Activated T-cell treated with anti-CD3 and anti-CD28 coated beads for 48 hours (primary cell): ENCODE measurements around the gene GMPR2.
"Not testable (repeated sequence)": the region's sequence is repeated elsewhere in the genome, so short reads cannot be mapped to it uniquely, and the experiment has no call there.

Experiments
- DNase-seq: peaks from one replicate; pipeline ENCODE4 v3.0.0-alpha.2; 2020; ENCODE audit warnings: low read depth

The GMPR2 gene

GRCh38 chr14:24202538-24202937, 30.2 kb upstream of the GMPR2 start:
- DNase-seq, result not testable (repeated sequence)

DNA sequence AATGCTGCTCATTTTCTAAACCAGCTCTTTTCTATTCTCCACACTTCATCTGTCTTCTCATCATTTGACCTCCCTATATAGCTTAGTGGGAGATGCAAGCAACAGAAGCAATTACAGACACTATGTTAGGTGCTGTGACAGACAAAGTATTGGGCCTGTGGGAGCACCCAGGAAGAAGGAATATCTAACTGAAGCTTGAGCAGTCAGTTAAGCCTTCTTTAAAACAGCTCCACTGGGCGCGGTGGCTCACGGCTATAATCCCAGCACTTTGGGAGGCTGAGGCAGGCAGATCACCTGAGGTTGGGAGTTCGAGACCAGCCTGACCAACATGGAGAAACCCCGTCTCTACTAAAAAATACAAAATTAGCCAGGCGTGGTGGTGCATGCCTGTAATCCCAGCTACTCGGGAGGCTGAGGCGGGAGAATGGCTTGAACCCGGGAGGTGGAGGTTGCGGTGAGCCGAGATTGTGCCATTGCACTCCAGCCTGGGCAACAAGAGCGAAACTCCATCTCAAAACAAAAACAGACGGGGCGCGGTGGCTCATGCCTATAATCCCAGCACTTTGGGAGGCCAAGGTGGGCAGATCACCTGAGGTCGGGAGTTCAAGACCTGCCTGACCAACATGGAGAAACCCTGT, 29.4 kb upstream of the GMPR2 start:
- not testable (repeated sequence) for DNase-seq

- no peak for DNase-seq
Observed at GRCh38 chr14:24204163-24205146, 28.3 kb upstream of the GMPR2 start.

GRCh38 chr14:24206260-24207103, 26.2 kb upstream of the GMPR2 start:
- DNase-seq, result no peak

GRCh38 chr14:24207104-24207551, 25.6 kb upstream of the GMPR2 start:
- DNase-seq, result no peak

GRCh38 chr14:24207625-24208024, 25.1 kb upstream of the GMPR2 start:
- DNase-seq, result no peak

DNA sequence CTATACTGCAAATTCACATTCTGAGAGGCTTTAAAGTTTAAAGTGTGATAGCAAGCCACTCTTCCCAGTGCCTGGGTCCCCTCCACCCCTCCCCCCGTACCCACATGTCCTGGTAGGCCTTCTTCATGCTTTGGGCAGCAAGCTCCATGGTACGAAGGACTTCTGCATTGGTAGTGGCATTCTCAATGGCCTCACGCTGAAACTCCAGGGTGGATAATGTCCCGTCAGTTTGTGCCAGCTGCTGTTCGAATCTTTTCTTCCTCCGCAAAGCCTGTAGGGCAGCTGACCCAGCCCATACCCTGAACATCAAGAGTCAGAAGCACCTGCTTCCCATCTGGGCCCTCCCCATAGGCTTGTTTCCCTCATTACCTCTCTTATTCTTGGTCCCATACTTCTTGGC, 21.4 kb upstream of the GMPR2 start:
- no peak for DNase-seq

DNA sequence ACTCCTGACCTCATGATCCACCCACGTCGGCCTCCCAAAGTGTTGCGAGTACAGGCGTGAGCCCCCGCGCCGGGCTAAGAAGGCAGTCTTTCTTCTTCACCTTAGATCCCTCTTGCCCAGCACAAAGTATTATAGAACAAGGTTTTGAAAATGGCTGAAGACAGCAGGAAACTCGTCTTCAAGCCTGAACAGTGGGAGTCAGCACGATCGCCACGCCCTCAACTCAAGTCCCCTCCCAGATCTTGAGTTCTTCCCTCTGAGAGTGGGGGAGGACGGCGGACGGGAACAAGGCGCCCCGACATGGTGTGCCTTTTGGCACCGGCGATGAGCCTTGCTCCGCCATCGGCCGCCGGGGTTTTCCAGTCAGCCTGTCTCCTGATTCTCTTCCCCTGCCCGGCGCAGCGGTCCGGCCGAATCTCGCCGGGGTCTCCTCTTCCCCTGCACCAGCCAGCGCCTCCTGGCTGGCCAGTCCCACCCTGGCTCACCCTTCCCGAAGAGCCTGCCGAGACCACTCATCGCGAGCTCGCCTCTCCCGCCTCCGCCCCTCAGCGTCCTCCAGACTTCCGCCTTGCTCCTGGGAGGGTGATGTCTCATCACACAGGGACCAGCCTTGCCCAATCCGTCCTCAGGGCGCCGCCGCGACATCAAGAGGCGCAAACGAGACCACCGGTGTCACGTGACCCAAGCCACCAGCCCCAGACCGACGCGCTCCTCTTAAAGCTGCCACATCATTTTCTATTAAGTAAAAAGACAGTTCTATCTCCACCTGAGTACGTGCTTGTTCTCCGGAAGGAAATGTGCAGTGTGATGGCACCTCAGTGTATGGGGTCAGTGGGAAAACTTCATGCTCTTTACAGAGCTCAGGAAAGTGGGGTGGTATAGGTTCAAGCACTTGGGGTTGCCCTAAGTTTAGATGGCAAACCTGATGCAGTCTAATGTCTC, 19.5 kb upstream of the GMPR2 start, which contains the start of gene CHMP4A:
Gene CHMP4A (minus strand): TSS at position 565 of the 942 bp plus-strand sequence. CDS start 49 bp downstream, at position 516.
- DNase-seq, result peak; percentile 94

DNA sequence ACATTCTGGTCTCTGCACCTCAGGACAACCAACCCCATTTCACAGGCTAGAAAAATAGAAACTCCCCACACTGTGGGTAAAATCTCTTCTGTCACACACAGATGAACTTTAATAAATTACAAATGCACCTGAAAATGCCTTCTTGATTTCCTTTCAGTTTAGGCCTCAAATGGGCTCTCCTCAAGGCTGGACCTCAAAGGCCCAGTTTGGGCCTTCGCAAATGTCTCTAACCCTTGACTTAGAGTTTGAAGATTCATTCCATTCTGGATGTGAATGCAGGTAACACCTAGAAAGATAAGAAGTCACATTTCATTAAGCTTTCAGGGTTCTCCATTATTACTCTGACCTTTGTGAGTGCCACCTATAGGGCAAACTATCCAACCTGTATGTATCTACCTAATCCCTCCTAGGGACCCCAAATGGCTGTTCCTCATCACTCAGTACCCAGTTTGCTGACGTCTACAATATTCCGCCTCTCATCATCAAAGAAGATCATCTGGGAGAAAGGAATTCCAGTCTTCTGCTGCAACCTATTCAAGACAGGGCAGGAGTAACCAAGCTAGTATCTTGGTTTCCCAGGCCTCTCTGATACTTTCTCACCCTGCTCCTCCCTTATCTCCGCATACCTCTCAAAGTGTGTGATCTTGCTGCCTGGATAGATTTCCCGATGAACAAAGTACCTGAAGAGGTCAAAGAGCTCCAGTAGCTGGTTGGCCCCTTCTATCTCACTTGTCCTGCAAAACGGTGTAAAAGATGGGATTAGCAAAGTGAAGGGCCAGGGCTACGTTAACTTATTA, 18.7 kb upstream of the GMPR2 start:
- no peak for DNase-seq

DNA sequence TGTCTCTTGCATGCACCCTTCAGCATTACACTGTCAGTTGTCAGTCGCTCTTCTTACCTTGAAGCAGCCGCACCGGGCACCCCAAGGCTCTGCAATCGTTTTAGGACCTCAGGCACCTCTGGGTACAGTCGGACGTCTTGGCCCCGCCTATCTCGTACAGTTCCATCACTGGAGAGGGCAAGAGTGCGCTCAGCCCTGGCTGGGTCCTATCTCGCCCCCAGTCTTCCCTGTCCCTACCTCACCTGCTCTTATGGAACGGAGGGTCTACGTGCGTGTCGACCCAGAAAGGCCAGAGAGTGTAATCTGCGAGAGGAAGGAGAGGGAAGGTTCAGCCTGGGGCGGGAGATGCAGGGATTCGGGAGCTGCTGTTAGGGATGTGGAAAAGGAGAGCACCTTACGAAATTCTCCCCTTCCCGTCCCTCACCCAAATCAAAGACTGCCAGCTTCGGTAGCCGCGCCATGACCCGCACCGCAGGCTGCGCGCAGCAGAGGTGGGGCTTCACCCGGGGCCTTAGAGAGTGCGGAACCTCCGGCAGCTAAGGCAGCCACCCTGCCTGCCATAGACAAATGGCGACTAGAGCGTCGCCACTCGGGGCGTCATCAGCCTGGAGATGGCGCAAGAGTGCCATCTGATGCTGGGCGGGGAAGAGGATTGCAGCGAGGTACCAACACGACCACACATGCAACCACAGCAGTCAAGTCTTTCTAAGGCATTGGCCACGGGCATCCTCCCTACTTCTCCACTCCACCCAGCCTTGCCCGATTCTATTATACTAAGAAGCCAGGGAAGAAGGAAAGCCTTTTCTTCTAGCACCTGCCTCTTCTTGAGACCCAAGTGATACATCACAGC, 17.0 kb upstream of the GMPR2 start, which contains the start of gene MDP1:
Gene MDP1 (minus strand): TSS at position 572 of the 850 bp plus-strand sequence. CDS start 111 bp downstream, at position 461.
- DNase-seq, result peak; percentile 78

DNA sequence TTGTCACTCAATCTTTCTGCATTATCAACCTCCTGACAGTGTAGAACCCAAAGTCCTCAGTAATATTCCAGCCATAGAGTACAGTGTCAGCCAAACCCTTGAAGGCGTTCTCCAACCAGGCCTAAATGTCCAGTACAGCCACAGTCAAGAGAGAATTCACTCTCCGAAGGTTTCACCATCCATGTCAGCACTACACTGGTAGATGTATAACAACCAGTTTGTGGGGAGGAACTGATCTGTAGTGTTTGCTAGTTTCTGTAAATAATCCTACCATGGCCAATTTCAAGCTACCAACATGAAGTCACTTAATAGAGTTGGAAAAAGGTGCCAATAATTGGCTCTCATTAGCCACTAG, 16.4 kb upstream of the GMPR2 start:
- DNase-seq, result no peak

DNA sequence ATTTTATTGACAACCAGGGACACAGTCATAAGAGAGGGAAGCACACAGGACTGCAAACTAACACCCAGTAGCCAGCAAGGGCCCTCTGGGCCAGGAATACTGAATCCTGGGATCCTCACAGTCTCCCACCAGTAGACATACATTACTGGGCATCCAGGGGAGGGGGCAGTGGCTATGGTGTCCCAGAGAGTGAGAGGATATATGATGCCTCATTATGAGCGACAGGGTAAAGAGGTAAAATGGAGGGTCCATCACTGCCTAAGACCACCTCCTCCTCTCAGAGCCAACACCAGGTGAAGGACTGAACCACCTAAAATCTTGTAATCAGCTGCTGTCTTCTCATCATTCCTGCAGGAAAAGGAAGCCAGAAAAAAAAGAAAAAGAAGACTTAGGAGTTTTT, 15.9 kb upstream of the GMPR2 start:
- not testable (repeated sequence) for DNase-seq

GRCh38 chr14:24219080-24219479, 13.6 kb upstream of the GMPR2 start:
- DNase-seq, result no peak

DNA sequence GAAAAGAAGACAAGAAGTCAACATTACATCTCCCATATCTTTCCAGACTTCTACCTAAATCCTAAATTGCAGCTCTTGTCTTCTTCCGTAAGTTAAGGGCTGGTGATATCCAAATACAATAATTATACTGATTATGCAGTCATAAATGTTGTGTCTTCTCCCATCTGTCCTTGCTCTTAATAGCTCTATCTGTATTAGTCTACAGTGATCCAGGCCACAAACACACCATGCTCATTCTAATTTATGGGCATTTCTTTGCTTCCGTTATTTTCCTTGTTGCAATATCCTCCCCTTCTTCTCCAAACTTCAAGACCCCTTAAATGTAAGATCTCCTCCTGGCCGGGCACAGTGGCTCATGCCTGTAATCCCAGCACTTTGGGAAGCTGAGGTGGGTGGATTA, 13.2 kb upstream of the GMPR2 start:
- DNase-seq, result no peak

- not testable (repeated sequence) for DNase-seq
Observed at GRCh38 chr14:24222987-24223386, 9.7 kb upstream of the GMPR2 start.

DNA sequence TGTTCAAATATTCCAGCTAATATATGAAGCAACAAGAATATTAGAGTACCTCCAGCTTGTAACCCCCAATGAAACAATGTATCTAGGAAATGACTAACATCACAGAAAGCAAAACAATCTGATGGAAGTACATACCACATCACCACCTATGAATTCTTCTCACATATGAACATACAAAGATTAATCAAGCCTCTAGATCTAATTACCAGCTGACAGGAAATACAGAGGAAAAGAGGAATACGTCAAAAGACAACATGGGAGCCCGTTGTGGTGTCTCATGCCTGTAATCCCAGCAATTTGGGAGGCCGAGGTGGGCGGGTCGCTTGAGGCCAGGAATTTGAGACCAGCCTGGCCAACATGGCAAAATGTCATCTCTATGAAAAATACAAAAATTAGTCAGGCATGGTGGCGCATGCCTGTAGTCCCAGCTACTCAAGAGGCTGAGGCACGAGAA, 8.1 kb upstream of the GMPR2 start:
- DNase-seq, result no peak

DNA sequence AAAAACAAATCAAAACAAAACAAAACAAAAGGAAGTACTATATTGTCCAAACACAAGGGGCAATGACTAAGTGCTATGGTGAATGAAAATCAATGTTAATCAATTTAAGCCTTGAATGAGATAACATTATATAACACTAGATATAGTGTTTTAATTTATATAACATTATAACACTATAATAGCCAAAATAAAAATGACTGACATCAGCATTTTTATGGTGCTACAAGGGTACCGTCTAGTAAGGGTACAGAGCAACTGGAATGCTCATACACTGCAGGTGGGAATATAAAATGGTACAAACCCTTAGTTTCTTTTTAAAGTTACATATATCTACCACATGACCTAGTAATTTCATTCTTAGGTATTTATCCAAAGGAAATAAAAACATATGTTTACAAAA, 6.3 kb upstream of the GMPR2 start:
- no peak for DNase-seq

DNA sequence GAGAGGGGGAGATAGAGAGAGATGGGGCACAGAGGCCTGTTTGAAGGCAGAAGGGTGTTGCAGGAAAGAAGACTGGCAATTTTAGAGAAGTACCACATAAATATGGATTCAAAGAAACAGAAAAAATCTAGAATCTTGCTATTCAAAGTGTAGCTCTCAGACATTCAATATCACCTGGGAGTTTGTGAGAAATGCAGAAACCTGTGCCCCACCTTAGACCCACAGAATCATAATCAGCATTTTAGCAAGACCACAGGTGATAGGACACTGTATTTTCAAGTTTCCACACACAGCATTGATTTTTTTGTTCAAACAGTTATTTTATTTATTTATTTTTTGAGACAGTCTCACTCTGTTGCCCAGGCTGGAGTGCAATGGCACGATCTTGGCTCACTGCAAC, 3.8 kb upstream of the GMPR2 start:
- no peak for DNase-seq
